GM15510 (cell line): ENCODE results near the gene BCAS3.

Experiments used
- POLR2A ChIP-seq: IDR thresholded peaks from 3 replicates; pipeline ENCODE4 v1.6.1; 2011; ENCODE audit warnings: borderline replicate concordance; ENCODE audit not compliant: insufficient read length; ENCODE audit errors: extremely low read depth

BCAS3 gene

DNA sequence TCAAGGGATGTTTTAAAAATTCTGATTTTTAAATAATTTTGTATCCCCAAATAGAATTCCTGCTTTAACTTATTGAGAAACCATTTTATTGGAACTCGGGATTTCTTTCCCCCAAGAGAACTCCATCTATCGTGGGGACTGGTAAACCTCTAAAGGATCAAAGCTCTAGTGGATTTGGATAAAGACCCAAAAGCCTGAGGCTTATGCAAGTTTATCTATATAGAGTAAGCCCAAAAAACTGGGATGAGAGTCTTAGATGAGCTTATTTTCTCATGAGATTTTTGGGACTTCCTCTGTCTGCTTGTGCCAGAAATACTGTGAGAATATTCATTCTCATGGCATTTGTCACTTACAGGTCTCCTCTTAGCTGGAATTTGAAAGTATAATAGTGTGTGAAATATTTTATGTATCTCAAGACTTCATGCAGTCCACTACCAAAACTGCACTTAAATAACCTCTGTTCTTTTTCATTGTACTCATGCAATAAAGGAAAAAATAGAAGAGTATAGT lies 333.1 kb downstream of the BCAS3 start:
- no peak for TF ChIP-seq POLR2A

GRCh38 chr17:61011251-61011650 lies 333.6 kb downstream of the BCAS3 start:
- TF ChIP-seq POLR2A: no peak

DNA sequence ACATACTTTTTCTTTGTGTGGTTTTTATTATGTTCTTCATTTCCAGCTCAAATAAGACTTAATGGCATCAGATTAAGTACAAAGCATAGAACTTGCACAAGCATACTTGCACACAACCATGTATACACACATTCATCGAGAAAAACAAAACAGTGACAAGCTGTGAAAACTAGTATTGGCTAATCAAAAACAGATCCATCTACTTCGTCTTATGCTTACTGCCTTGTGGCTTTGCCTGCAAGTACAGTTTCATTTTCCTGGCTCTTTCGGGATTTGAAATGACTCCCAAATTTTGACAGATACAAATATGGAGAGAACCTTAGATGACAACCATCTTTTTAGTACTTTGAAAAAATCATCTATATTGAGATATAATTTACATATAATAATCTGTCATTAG lies 338.3 kb downstream of the BCAS3 start:
- TF ChIP-seq POLR2A: no peak

DNA sequence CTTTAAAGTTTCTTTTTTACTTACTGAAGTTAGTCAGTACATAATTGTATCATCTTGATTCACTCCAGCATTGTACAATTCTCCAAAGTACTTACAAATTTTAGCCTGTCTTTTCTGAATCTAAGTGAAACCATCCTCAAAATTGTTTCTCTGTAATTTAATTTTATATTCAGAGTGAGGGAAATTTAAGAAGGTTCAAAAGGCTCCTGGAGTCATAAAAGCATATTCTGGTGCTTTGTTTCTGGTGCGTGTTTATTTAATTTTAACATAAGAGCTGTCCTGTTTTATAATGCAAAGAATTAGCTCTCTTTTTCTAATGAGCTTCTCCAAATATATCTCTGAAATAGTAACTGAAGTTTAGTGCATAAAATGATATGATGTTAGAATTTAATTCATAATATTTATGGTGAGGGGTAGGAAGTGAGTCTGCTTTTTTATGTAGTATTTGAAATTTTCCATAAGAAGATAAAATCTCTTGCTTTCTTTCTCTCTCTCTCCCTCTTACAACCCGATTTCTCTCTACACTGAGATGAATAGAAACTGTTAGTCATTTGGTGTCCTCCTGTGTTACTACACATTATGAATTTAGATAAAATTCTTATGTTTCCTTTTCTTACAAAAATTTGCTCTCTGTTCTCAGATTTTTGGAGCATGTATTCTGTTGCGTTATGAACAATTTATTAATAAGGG lies 339.8 kb downstream of the BCAS3 start:
- no peak for TF ChIP-seq POLR2A

- TF ChIP-seq POLR2A: no peak
Measured at GRCh38 chr17:61018938-61019337, 341.3 kb downstream of the BCAS3 start.

DNA sequence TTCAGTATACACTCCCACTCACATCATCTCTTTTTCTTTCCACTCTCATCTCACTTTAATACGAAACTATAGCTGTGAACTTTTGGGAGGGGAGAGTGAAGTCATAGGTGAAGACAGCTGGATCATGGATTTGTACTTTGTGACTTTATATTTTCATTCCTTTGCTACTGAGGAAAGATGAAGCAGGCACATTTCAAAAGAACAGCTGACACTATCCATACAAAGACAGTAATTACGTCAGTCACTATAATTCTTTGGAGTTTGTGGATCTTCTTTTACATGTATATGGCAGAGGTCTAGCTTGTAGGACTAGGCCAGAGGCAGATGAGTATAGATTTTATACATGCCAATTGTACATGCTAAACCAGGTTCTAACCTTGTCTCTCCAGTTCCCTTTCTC lies 346.3 kb downstream of the BCAS3 start:
- no peak for TF ChIP-seq POLR2A

GRCh38 chr17:61026818-61027217 lies 349.2 kb downstream of the BCAS3 start:
- TF ChIP-seq POLR2A: no peak

DNA sequence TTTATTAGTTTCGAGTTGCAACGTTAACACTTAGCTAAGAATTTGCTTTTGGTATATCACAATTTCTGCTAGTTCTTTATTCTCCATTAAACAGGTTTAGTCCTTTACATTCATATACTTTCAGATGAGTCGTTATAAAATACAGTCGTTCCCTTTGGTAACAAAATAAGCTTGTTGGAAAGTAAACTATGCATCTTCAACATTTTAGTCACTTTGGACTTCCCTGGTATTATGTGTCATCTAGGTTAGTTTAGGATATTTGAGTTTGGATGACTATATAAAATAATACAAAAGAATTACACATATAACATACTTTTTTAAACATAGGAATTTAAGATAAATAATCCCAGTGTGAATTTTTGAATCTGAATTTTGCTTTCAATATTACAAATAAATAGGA lies 351.5 kb downstream of the BCAS3 start:
- TF ChIP-seq POLR2A: no peak

DNA sequence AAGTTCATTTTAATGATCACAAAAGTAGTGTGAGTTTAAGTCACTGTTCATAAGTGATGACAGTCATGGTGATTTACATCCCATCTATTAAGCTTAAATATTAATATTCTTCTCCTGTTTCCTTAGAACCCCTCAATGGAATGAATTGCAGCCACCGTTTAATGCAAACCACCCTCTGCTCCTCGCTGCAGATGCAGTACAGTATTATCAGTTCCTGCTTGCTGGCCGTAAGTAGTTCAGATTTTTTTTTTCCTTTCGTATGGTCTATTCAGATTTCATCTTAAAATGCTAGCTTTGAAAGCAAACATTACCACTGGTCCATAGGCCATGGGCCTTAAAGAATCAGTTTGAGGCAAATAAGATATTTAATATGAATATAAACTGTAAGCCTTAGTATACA lies 363.0 kb downstream of the BCAS3 start:
- no peak for TF ChIP-seq POLR2A

DNA sequence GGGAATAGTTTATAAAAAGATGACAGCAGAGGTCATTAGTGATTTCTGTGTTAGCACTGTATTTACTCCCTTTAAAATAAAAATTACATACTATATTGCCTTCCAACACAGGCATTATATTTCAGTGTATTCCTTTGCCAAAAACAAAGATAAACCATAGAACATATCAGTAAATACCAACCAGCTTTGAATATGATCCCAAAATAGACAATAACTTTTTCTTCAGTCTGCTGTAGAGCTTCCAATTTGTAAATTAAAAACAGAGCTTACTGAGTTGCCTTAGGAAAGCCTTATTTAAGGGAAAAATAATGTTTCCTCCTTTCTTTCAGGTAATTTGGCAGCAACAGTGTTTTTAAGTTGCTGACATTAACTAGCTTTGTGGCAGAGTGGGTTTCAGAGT lies 369.9 kb downstream of the BCAS3 start:
- no peak for TF ChIP-seq POLR2A

DNA sequence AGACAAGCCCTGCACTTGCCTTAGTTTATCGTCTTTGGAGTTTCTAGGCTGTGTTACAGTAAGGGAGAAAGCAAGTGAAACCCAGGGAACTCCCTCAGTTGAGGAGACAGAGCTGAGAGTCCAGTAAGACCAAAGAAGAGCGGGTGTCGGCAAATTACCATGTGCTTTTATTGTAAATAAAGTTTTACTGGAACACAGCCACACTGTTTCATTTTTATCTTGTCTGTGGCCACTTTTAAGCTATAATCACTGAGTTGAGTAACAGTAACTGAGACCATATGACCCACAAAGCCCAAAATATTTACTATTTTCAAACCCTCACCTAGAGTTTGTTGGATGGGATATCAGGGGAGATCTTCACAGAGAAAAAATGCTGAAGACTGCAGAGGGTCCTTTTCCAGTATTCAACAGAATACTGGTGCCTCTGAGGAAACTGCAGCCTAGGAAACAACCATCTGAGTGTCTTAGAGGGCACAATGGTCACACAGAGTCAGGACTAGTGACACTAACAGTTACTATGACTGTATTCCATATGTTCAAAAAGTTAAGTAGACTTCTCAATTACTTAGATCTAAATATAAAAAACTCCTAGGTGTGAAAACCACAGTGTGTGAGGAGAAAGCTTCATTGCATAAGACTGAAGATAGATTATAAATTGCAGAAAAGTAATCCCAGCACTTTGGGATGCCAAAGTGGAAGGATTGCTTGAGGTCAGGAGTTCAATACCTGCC lies 370.9 kb downstream of the BCAS3 start:
- no peak for TF ChIP-seq POLR2A

- no peak for TF ChIP-seq POLR2A
Measured at GRCh38 chr17:61053469-61053868, 375.8 kb downstream of the BCAS3 start.

GRCh38 chr17:61054436-61054835 lies 376.8 kb downstream of the BCAS3 start:
- no peak for TF ChIP-seq POLR2A

DNA sequence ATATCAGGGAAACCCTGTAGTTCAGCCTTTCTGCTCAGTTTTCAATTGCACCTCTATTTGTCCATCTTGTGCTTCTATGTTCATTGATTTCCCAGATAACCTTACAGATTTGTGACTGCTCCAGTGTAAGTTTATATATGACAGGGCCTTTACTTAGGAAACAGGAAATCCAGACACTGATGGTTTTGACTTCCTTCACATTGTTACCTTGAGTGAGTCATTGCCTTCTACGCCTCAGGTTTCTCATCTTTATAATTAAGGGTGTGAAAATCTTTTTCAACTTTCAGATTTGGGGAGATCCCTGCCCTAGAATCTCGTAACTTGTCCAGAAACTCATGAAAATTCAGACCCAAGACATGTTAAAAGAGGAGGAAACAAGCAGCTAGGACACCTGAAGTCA lies 379.6 kb downstream of the BCAS3 start:
- no peak for TF ChIP-seq POLR2A

DNA sequence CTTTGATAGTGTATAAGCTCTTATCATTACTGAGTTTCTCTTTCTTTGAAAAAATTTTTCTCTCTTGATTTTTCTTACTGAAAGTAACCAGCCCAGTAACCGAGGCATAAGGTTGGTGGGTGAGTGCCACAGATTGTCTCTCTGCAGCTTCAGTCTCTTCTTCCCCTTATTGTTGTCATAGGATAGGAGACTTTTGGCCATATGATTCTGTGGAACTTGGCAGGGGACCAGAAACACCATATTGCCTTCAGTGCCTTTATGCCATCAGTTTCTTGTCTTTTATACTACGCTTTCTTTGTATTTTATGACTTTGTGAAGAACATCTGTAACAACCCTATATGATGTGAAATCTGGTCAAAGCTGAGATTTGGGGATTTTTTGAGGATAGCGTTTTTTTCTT lies 380.4 kb downstream of the BCAS3 start:
- TF ChIP-seq POLR2A: no peak

DNA sequence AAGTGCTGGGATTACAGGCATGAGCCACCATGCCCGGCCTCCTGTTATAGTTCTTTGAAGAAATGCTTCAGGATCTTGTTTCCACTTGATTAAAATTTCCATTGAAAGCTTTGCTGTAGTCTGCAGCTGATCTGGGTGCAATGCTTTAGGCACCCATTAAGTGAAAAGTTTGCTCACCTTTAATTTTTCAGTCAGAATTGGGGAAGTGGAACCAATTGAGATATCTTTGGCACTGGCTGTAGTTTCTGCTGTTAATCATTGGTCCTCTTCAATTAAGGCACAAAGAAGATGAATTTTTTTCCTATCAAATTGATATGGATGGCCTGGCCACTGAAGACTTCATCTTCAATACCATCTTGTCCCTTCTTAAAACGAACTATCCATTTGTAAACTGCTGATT lies 385.9 kb downstream of the BCAS3 start:
- TF ChIP-seq POLR2A: no peak
